CD4-positive, CD25-positive, alpha-beta regulatory T cell (primary cell): Measurements from ENCODE around the gene SLC26A3. TPM values are rescaled to one million over a fixed set of nuclear protein-coding genes. Genes with fewer than 3 reads are reported as not detected.

Source experiments
- ATAC-seq, 2 donors: fragments of 150-1000 bp; cut with Tn5 transposase; one replicate each; pipeline ENCODE4 v1.10.0; 2021; ENCODE audit warnings: low read depth in 2 of 2, moderate number of reproducible peaks in 2 of 2, moderate library complexity in 1 of 2
- DNase-seq, 3 donors: peaks; one replicate each; pipeline versions ENCODE4 v3.0.0 to v3.0.0-alpha.2; 2012 to 2022; ENCODE audit warnings: mixed read lengths in 1 of 3
- H3K27ac ChIP-seq: one replicate; pipeline ENCODE4 v1.7.0; 2013; ENCODE audit warnings: mild to moderate bottlenecking, low read length; ENCODE audit not compliant: insufficient read depth, poor library complexity, severe bottlenecking
- H3K27me3 ChIP-seq: one replicate; pipeline ENCODE4 v1.7.0; 2013; ENCODE audit warnings: low read length; ENCODE audit not compliant: control insufficient read depth, insufficient read depth
- H3K36me3 ChIP-seq: one replicate; pipeline ENCODE4 v1.7.0; 2013; ENCODE audit warnings: mild to moderate bottlenecking, low read length, moderate library complexity; ENCODE audit not compliant: control insufficient read depth, insufficient read depth
- H3K4me1 ChIP-seq: 2 replicates; pipeline ENCODE4 v1.7.0; 2013; ENCODE audit warnings: mild to moderate bottlenecking, low read length; ENCODE audit not compliant: insufficient read depth, control insufficient read depth, poor library complexity, severe bottlenecking
- H3K4me3 ChIP-seq: one replicate; pipeline ENCODE4 v1.7.0; 2013; ENCODE audit warnings: low read depth, mild to moderate bottlenecking, low read length, moderate library complexity
- H3K9me3 ChIP-seq, 2 experiments: 1 replicate in 1 of 2; 2 replicates in 1 of 2; pipeline ENCODE4 v1.7.0; 2013; ENCODE audit warnings: low read length in 2 of 2, mild to moderate bottlenecking in 1 of 2, moderate library complexity in 1 of 2; ENCODE audit not compliant: control insufficient read depth in 2 of 2
- H3K27ac Mint-ChIP-seq, 3 donors: one replicate each; pipeline ENCODE4 v1.8.0; 2020 to 2022; ENCODE audit warnings: mild to moderate bottlenecking in 3 of 3, mixed read lengths in 3 of 3, moderate library complexity in 2 of 3
- H3K27me3 Mint-ChIP-seq: one replicate; pipeline ENCODE4 v1.8.0; 2022; ENCODE audit warnings: mild to moderate bottlenecking, mixed read lengths
- H3K36me3 Mint-ChIP-seq: one replicate; pipeline ENCODE4 v1.8.0; 2020; ENCODE audit warnings: mixed read lengths
- H3K4me1 Mint-ChIP-seq, 4 donors: one replicate each; pipeline ENCODE4 v1.8.0; 2020 to 2022; ENCODE audit warnings: mixed read lengths in 4 of 4, mild to moderate bottlenecking in 1 of 4
- H3K4me3 Mint-ChIP-seq, 4 donors: one replicate each; pipeline ENCODE4 v1.8.0; 2020 to 2022; ENCODE audit warnings: mild to moderate bottlenecking in 4 of 4, mixed read lengths in 4 of 4, moderate library complexity in 3 of 4
- H3K9me3 Mint-ChIP-seq, 7 donors: one replicate each; pipeline ENCODE4 v1.8.0; 2020 to 2022; ENCODE audit warnings: mixed read lengths in 7 of 7, mild to moderate bottlenecking in 3 of 7, moderate library complexity in 2 of 7
- polyA plus RNA-seq, 4 donors: library from polyadenylated mRNA; unstranded; fragments of 300-500 nt; fragmentation: Illumina TruSeq; gene quantifications; one replicate each; pipeline ENCODE4 v1.2.3, GENCODE V29; 2021
- total RNA-seq: library from RNA; stranded (reverse); gene quantifications from one replicate; pipeline ENCODE4 v1.2.3, GENCODE V29; 2022

Gene SLC26A3
- total and polyA plus RNA-seq, 5 donors from 2014 or later = 0.26 TPM; not detected in 4

DNA sequence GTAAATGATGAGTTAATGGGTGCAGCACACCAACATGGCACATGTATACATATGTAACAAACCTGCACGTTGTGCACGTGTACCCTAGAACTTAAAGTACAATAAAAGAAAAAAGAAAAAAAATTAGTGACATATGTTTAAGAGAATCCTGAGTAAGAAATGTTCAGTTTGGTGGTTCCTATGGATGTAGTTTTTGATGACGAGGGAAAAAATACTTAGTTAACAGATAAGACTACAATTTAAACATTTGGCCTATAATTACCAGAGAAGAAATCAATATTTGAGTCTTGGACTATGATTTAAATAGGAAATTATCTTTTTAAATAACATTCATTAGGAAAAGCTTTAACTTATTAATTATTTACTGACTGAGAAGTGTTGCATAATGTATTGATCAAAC is 39.2 kb upstream of the SLC26A3 start:
- H3K27ac ChIP-seq = no peak overlapping the region
- no peak overlapping the region for H3K27ac Mint-ChIP-seq
- H3K36me3 ChIP-seq = no peaks in the 10 kb centered on the region
- ATAC-seq (no peak), DNase-seq (no peak)
- H3K27me3 ChIP-seq = peaks cover 5% of the 10 kb centered on the region
- no peak overlapping the region for H3K4me3 ChIP-seq
- no peaks in the 10 kb centered on the region for H3K36me3 Mint-ChIP-seq
- H3K27me3 Mint-ChIP-seq = peaks cover 17% of the 10 kb centered on the region
- H3K4me1 Mint-ChIP-seq = peaks cover 0 to 8% (median 0%) of the 10 kb centered on the region in 4 donors
- no peaks in the 10 kb centered on the region for H3K9me3 ChIP-seq
- H3K4me1 ChIP-seq = no peaks in the 10 kb centered on the region
- no peak overlapping the region for H3K4me3 Mint-ChIP-seq
- H3K9me3 Mint-ChIP-seq = peaks cover 0 to 10% (median 2%) of the 10 kb centered on the region in 7 donors

DNA sequence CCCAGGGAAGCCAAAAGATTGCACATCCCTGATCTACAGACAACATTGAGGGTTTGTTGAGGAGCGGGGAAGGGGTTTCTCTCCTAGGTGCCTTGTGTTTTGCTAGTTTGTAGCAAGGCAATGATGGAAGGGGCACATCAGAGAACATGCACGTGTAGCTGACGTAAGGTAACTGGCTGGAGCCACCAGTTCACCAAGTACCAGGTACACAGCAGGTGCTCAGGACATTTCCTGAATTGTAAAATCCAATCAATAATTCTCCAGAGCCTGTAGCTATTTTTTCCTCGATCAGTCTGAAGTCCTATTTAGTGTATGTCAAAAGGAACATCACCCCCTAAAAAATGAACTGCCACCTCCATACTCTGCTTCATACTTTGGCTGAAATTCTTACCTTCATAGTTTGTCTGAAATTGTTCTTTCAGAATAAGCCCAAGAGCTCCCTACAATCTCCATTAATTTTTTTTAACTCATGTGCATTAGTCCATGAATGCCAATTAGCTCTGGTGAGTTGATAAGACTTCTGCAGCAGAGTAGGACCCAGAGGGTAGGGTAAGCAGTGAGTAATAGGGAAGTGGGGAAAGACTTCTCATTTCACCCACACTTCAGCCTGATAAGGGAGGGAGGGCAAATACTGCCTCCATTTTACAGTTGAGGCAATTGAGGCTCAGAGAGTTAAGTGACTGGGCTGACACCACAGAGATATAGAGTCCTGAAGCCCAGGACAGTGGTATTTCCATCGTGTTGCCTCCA is 36.0 kb upstream of the SLC26A3 start:
- Histone ChIP-seq H3K4me1 (no peaks in the 10 kb centered on the region), H3K4me3 (no peak overlapping the region), H3K27me3 (peaks cover 4% of the 10 kb centered on the region), H3K27ac (no peak overlapping the region), H3K9me3 (no peaks in the 10 kb centered on the region), H3K36me3 (no peaks in the 10 kb centered on the region)
- no peak for ATAC-seq
- H3K9me3 Mint-ChIP-seq = peaks cover 0 to 11% (median 2%) of the 10 kb centered on the region in 7 donors
- peaks cover 17% of the 10 kb centered on the region for H3K27me3 Mint-ChIP-seq
- H3K4me1 Mint-ChIP-seq = no peaks in the 10 kb centered on the region
- peak overlapping the region in 1 of 3 donors; percentile 17 for H3K27ac Mint-ChIP-seq
- H3K4me3 Mint-ChIP-seq = no peak overlapping the region
- H3K36me3 Mint-ChIP-seq = no peaks in the 10 kb centered on the region
- DNase-seq = no peak

- Histone ChIP-seq H3K27me3 (peaks cover 4% of the 10 kb centered on the region), H3K4me1 (no peaks in the 10 kb centered on the region), H3K9me3 (no peaks in the 10 kb centered on the region), H3K27ac (no peak overlapping the region), H3K4me3 (no peak overlapping the region), H3K36me3 (no peaks in the 10 kb centered on the region)
- no peaks in the 10 kb centered on the region for H3K4me1 Mint-ChIP-seq
- H3K4me3 Mint-ChIP-seq = no peak overlapping the region
- peak overlapping the region in 1 of 3 donors; percentile 66 for H3K27ac Mint-ChIP-seq
- no peaks in the 10 kb centered on the region for H3K36me3 Mint-ChIP-seq
- no peak for ATAC-seq
- H3K27me3 Mint-ChIP-seq = peaks cover 16% of the 10 kb centered on the region
- H3K9me3 Mint-ChIP-seq = peaks cover 0 to 11% (median 2%) of the 10 kb centered on the region in 7 donors
- no peak for DNase-seq
Measured at GRCh38 chr7:107838024-107838601, 35.1 kb upstream of the SLC26A3 start.

DNA sequence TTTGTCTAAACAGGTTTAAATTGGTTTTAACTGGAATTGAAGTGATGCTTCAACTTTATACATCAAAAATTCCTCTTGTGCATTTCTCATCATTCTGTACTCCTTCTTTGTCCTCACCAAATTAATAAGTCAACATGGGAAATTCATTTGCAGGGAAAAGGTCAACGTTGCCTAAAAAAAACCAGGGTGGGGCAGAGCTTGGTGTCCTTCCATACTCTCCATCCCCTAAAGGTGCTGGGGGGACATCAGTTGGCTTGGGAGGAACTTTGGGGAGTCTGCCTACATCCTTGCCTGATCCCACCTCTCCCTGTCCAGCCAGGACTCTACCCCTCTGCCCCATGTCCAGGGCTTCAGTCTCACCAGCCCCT is 34.1 kb upstream of the SLC26A3 start:
- H3K4me3 ChIP-seq = no peak overlapping the region
- Mint-ChIP-seq H3K36me3 (no peaks in the 10 kb centered on the region), H3K27me3 (peaks cover 17% of the 10 kb centered on the region), H3K9me3 (peaks cover 0 to 11% (median 2%) of the 10 kb centered on the region in 7 donors), H3K4me1 (no peaks in the 10 kb centered on the region), H3K4me3 (no peak overlapping the region), H3K27ac (peak overlapping the region in 1 of 3 donors; percentile 21)
- ATAC-seq (no peak), DNase-seq (no peak)
- H3K9me3 ChIP-seq = no peaks in the 10 kb centered on the region
- H3K27ac ChIP-seq = no peak overlapping the region
- peaks cover 4% of the 10 kb centered on the region for H3K27me3 ChIP-seq
- H3K4me1 ChIP-seq = no peaks in the 10 kb centered on the region
- no peaks in the 10 kb centered on the region for H3K36me3 ChIP-seq

- no peaks in the 10 kb centered on the region for H3K36me3 ChIP-seq
- H3K9me3 ChIP-seq = no peaks in the 10 kb centered on the region
- Mint-ChIP-seq H3K36me3 (no peaks in the 10 kb centered on the region), H3K27ac (no peak overlapping the region), H3K27me3 (peaks cover 17% of the 10 kb centered on the region), H3K9me3 (peaks cover 0 to 11% (median 2%) of the 10 kb centered on the region in 7 donors), H3K4me3 (no peak overlapping the region), H3K4me1 (no peaks in the 10 kb centered on the region)
- no peaks in the 10 kb centered on the region for H3K4me1 ChIP-seq
- no peak for ATAC-seq
- DNase-seq = no peak
- peaks cover 4% of the 10 kb centered on the region for H3K27me3 ChIP-seq
- H3K27ac ChIP-seq = no peak overlapping the region
- no peak overlapping the region for H3K4me3 ChIP-seq
Measured at GRCh38 chr7:107836237-107837144, 33.5 kb upstream of the SLC26A3 start.

GRCh38 chr7:107834401-107834800 is 31.4 kb upstream of the SLC26A3 start:
- no peak overlapping the region for H3K4me3 ChIP-seq
- H3K27me3 ChIP-seq = peaks cover 5% of the 10 kb centered on the region
- peaks cover 0 to 5% (median 0%) of the 10 kb centered on the region in 7 donors for H3K9me3 Mint-ChIP-seq
- no peaks in the 10 kb centered on the region for H3K9me3 ChIP-seq
- H3K36me3 ChIP-seq = no peaks in the 10 kb centered on the region
- H3K27ac ChIP-seq = no peak overlapping the region
- no peaks in the 10 kb centered on the region for H3K4me1 Mint-ChIP-seq
- no peak overlapping the region for H3K4me3 Mint-ChIP-seq
- H3K4me1 ChIP-seq = no peaks in the 10 kb centered on the region
- ATAC-seq (no peak), DNase-seq (no peak)
- H3K36me3 Mint-ChIP-seq = no peaks in the 10 kb centered on the region
- peak overlapping the region in 1 of 3 donors; percentile 59 for H3K27ac Mint-ChIP-seq
- peaks cover 20% of the 10 kb centered on the region for H3K27me3 Mint-ChIP-seq

GRCh38 chr7:107833684-107834106 is 30.7 kb upstream of the SLC26A3 start:
- Mint-ChIP-seq H3K36me3 (no peaks in the 10 kb centered on the region), H3K27ac (no peak overlapping the region), H3K4me1 (no peaks in the 10 kb centered on the region), H3K27me3 (peaks cover 23% of the 10 kb centered on the region), H3K4me3 (no peak overlapping the region), H3K9me3 (peaks cover 0 to 5% (median 0%) of the 10 kb centered on the region in 7 donors)
- Histone ChIP-seq H3K36me3 (no peaks in the 10 kb centered on the region), H3K4me1 (no peaks in the 10 kb centered on the region), H3K27ac (no peak overlapping the region), H3K27me3 (peaks cover 5% of the 10 kb centered on the region), H3K9me3 (no peaks in the 10 kb centered on the region), H3K4me3 (no peak overlapping the region)
- ATAC-seq = no peak
- no peak for DNase-seq
